Lower lobe of right lung (tissue), 2 donors: Measurements from ENCODE around the gene QSER1. TPM values are rescaled to one million over a fixed set of nuclear protein-coding genes. Genes with fewer than 3 reads are reported as not detected.

Source experiments
- ATAC-seq, 2 donors: fragments of 200-7000 bp; cut with Tn5 transposase; one replicate each; pipeline ENCODE4 v1.9.1; 2020 to 2022; ENCODE audit warnings: mild to moderate bottlenecking in 2 of 2, moderate library complexity in 2 of 2
- DNase-seq: peaks from one replicate; pipeline ENCODE4 v3.0.0-alpha.2; 2020
- H3K27ac ChIP-seq: fragments of 200-600 bp; one replicate; pipeline ENCODE4 v1.8.0; 2022
- H3K27me3 ChIP-seq: fragments of 200-600 bp; one replicate; pipeline ENCODE4 v1.8.0; 2022; ENCODE audit warnings: low read depth
- H3K36me3 ChIP-seq: fragments of 200-600 bp; one replicate; pipeline ENCODE4 v1.8.0; 2022; ENCODE audit warnings: mild to moderate bottlenecking
- H3K4me1 ChIP-seq: fragments of 200-600 bp; one replicate; pipeline ENCODE4 v1.8.0; 2022
- H3K4me3 ChIP-seq: fragments of 200-600 bp; one replicate; pipeline ENCODE4 v1.8.0; 2022; ENCODE audit warnings: mild to moderate bottlenecking
- H3K9me3 ChIP-seq: fragments of 200-600 bp; one replicate; pipeline ENCODE4 v1.8.0; 2022
- intact Hi-C: fragments of 100-400 bp; cut with DNase I; formaldehyde crosslinking; loops from one replicate; pipeline ENCODE4 v1.11.0; 2022
- total RNA-seq: library from RNA; stranded (reverse); fragmentation: NEBNext Ultra II Directional; extraction: Animal tissue kit (Norgen Biotek cat#: 25700); gene quantifications from one replicate; pipeline ENCODE4 v1.2.1, GENCODE V29; 2021
- TF ChIP-seq, protein P1 (sequence below): fragments of 200-600 bp; IDR thresholded peaks from one replicate; pipeline ENCODE4 v1.8.0; 2022; ENCODE audit warnings: antibody characterized with exemption, mild to moderate bottlenecking
- donor health status: DM: no; HTN: yes; CAD: no; lungs with severe emphysema.

The QSER1 gene
- total RNA-seq, 1 donor from 2014 or later = 27.6 TPM

DNA sequence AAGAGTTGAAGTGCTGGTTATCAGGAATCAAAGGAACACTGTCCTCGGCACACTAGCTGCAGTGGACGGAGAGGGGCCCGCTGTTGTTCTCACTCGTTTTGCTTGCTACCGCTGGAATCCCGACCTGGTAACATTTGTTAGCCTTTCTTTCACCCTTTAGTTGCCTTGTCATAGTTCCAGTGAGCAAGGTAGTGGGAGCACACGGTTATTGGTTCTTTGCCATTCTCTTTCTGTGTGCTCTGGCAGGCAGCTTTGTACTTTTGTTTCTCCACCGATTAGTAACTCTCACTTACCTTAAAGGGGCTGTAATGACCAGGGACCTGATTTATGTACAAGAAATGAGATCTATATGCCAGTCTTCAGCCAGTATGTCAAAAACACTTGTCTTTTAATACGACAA is 124.9 kb downstream of the QSER1 start:
- peaks cover 11% of the 10 kb centered on the region for H3K4me1 ChIP-seq
- H3K27me3 ChIP-seq = peaks cover 18% of the 10 kb centered on the region
- TF ChIP-seq, protein P1, sequence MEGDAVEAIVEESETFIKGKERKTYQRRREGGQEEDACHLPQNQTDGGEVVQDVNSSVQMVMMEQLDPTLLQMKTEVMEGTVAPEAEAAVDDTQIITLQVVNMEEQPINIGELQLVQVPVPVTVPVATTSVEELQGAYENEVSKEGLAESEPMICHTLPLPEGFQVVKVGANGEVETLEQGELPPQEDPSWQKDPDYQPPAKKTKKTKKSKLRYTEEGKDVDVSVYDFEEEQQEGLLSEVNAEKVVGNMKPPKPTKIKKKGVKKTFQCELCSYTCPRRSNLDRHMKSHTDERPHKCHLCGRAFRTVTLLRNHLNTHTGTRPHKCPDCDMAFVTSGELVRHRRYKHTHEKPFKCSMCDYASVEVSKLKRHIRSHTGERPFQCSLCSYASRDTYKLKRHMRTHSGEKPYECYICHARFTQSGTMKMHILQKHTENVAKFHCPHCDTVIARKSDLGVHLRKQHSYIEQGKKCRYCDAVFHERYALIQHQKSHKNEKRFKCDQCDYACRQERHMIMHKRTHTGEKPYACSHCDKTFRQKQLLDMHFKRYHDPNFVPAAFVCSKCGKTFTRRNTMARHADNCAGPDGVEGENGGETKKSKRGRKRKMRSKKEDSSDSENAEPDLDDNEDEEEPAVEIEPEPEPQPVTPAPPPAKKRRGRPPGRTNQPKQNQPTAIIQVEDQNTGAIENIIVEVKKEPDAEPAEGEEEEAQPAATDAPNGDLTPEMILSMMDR = no peak
- H3K36me3 ChIP-seq = no peaks in the 10 kb centered on the region
- no peak overlapping the region for H3K27ac ChIP-seq
- no peak for ATAC-seq
- no peaks in the 10 kb centered on the region for H3K9me3 ChIP-seq
- intact Hi-C loops = no loop called here
- no peak overlapping the region for H3K4me3 ChIP-seq
- DNase-seq = no peak

DNA sequence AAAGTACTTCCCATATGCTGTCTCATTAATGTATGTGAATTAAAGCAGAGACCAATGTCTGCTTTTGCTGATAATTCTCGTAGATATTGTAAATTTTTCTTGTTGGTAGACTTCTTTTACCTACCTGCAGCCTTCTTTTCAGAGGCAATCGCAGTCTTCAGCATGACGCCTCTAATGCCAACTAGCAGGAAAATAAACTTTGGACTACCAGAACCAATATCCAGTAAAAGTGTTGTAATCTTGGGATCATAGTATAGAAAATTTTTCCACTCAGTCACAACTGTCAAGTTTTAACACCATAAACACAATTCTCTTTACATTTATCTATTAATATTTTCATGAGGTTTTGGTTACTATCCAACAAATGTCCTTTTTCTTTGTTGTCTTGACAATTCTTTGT is 125.4 kb downstream of the QSER1 start:
- intact Hi-C loops = no loop called here
- no peak for ATAC-seq
- no peak overlapping the region for H3K4me3 ChIP-seq

DNA sequence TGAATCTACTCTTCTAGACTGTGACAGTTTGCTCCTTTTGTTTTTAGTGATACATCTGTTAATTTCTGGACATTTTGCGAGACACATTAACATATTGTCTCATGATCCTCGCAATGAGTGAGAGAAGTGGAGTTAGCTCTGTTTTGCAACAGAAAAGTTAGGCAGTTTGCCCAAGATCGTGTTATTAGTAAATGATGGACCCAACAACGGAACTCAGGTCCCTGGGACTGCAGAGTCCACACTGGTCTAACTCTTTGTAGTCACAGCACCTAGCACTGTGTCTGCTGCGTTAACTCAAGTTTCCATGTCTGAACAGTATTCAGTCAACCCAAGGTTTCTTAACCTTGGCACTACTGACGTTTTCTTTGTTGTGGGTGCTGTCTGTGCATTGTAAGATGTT is 126.2 kb downstream of the QSER1 start:
- Histone ChIP-seq H3K27ac (no peak overlapping the region), H3K27me3 (peaks cover 18% of the 10 kb centered on the region), H3K4me3 (no peak overlapping the region), H3K4me1 (peaks cover 11% of the 10 kb centered on the region), H3K36me3 (no peaks in the 10 kb centered on the region), H3K9me3 (no peaks in the 10 kb centered on the region)
- intact Hi-C loops = no loop called here
- DNase-seq (no peak), ATAC-seq (no peak)
- TF ChIP-seq, protein P1 = no peak

More for the DNA sequence above, 125.4 kb downstream of the QSER1 start:
- H3K27ac ChIP-seq = no peak overlapping the region
- TF ChIP-seq, protein P1 = no peak
- no peaks in the 10 kb centered on the region for H3K36me3 ChIP-seq
- H3K9me3 ChIP-seq = no peaks in the 10 kb centered on the region
- DNase-seq = no peak
- peaks cover 18% of the 10 kb centered on the region for H3K27me3 ChIP-seq
- H3K4me1 ChIP-seq = peaks cover 11% of the 10 kb centered on the region

DNA sequence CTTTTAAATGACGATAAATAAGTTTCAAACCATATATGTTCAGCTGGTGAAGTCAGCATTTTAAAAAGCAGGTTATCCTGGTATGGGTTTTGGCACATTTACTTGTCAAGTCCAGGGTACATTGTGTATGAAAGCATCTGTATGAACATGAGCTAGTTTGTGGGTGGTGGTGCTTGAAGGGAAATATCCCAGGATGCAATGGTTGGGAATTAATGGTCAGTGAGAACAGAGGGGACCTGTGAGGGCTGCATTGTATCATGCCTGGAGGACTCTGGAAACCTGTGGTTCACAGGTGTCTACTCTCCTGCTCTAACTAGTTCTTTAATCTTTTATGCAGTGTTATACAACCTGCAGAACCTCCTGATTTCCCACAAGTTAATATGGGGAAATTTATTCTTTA is 128.9 kb downstream of the QSER1 start:
- H3K9me3 ChIP-seq = no peaks in the 10 kb centered on the region
- no peaks in the 10 kb centered on the region for H3K36me3 ChIP-seq
- intact Hi-C loops = no loop called here
- ATAC-seq (no peak), DNase-seq (no peak)
- peaks cover 11% of the 10 kb centered on the region for H3K27me3 ChIP-seq
- no peak overlapping the region for H3K27ac ChIP-seq
- peaks cover 6% of the 10 kb centered on the region for H3K4me1 ChIP-seq
- no peak overlapping the region for H3K4me3 ChIP-seq
- TF ChIP-seq, protein P1 = no peak

DNA sequence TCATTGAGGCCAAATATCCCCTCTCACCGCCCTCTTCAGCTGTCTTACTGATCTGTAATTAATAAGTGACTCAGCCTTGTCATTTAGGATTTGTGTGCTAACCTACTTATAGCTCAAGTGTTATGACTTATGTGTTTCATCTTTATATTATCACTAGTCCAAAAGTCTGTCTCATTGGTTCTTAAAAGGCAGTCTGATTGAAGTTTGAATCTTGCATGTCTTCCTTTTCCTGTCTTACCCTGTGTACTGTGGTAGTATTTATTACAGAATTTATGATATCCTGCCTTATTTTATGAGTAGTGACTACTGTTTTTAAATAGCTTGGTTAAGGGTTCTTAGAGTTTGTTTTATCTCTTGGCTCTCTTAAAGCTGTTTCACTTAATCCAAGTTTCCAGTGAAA is 129.3 kb downstream of the QSER1 start:
- H3K27ac ChIP-seq = no peak overlapping the region
- TF ChIP-seq, protein P1 = no peak
- no peak for DNase-seq
- no peak overlapping the region for H3K4me3 ChIP-seq
- intact Hi-C loops = no loop called here
- H3K36me3 ChIP-seq = no peaks in the 10 kb centered on the region
- ATAC-seq = no peak
- H3K4me1 ChIP-seq = peaks cover 2% of the 10 kb centered on the region
- no peaks in the 10 kb centered on the region for H3K9me3 ChIP-seq
- H3K27me3 ChIP-seq = peaks cover 11% of the 10 kb centered on the region

DNA sequence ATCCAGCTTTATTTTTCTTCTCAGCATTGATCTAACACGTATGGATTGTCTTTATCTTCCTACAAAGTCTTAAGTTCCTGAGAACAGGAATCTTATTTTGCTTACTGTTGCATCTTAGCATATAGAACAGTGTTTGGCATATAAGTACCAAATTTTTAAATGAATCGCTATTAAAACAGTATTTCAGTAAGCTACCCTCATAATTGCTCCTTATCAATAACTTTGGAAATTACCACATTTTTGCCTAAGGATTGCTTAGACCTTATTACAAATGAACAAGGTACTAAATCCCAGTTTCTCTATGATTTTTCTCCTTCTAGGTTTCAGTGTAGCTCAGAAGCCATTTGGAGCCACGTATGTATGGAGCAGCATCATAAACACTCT is 132.7 kb downstream of the QSER1 start:
- H3K27ac ChIP-seq = no peak overlapping the region
- DNase-seq = no peak

More for the DNA sequence above, 132.7 kb downstream of the QSER1 start:
- Histone ChIP-seq H3K9me3 (no peaks in the 10 kb centered on the region), H3K36me3 (no peaks in the 10 kb centered on the region), H3K4me3 (no peak overlapping the region), H3K27me3 (no peaks in the 10 kb centered on the region), H3K4me1 (no peaks in the 10 kb centered on the region)
- ATAC-seq = no peak
- intact Hi-C loops = no loop called here
- TF ChIP-seq, protein P1 = no peak
